ENCODE data around the gene SCP2. TPM values are rescaled to one million over a fixed set of nuclear protein-coding genes. Genes with fewer than 3 reads are reported as not detected.

SCP2 gene
- total and polyA plus RNA-seq, 7 donors = 49.3 to 96.9 (median 88.3) TPM

DNA sequence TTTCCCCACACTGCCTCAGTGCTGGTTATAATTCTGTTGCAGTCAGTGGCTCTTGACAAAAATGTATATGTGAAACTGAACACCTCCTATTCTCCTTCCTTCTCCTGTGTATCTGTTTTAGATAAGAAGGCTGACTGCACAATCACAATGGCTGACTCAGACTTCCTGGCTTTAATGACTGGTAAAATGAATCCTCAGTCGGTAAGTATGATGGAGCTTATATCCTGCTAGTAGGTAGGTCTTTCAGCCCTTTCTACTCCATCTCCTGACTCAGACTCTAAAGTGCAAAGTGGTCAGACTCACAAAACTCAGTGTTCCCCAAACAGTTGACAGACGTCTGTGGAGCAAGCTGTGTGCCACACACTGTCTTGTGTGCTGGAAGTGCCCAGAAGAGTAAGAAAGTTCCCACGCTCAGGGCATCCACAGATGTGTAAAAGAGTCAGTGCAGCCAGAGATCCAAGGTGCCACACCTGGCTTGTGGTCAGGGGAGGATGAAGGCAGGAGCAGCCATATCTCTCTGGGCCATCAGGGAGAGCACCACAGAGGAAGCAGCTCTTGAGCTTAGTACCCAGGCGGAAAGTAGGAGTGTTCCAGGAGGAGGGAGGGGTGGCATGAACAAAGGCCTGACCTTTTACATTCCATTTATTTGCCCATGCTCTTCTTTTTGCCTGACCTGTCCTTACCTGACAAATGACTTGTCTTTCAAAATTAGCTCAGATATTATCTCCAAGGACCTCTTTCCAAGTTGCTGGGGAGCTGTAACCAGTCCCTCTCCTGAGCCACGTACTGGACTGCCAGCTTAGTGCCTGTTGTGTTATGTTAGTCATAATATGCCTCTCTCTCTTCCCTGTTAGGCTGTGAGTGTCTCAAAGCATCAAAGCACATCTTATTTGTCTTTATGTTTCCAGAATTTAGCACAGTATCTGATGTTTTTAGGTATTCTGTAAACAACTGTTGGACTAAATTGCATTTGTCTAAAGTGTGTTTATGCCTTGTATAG, 121.0 kb downstream of the SCP2 start:
- no peak overlapping the region for H3K27ac ChIP-seq
- WGBS, 3 donors = 73 to 75% (median 73%) methylated on average over 5 of the region's 5 CpGs

DNA sequence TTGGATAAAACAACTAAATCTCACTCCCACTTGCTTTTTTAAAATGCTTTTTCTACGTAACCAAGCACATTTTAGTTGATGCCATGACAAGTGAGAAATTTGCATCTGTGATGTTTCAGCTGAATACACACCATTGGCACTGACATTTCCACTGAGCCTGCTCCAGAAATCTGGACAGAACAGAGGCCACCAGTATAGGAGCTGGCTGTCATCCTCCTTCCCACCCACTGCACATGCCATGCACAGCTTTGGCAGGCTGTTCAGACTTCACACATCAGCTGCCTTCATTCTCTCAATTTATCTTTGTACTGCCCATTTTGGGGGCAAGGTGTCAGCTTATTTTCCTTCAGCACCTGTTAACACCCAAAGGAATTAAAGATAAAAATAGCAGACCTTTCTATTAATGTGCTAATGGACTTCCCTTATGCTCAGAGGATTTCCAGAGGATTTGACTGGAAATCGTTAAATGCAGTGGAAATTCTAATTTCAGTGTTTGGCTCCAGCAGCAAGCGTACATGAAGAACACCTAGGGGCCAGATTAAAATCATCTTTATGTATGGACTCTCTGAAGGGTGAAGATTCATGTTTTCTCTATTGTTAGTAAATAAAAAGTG, 122.0 kb downstream of the SCP2 start:
- 61% methylated on average over 3 of the region's 3 CpGs for WGBS, 3 donors
- no peaks in the 10 kb centered on the region for H3K27me3 ChIP-seq (ENCODE audit: insufficient read depth in 3 of 3, low read length in 2 of 3)
- ATAC-seq = no peak
- no peak for DNase-seq
- intact Hi-C loops (cut with DNase I) = no loop called here
- no peaks in the 10 kb centered on the region for H3K9me3 ChIP-seq
- TF ChIP-seq, protein P1, sequence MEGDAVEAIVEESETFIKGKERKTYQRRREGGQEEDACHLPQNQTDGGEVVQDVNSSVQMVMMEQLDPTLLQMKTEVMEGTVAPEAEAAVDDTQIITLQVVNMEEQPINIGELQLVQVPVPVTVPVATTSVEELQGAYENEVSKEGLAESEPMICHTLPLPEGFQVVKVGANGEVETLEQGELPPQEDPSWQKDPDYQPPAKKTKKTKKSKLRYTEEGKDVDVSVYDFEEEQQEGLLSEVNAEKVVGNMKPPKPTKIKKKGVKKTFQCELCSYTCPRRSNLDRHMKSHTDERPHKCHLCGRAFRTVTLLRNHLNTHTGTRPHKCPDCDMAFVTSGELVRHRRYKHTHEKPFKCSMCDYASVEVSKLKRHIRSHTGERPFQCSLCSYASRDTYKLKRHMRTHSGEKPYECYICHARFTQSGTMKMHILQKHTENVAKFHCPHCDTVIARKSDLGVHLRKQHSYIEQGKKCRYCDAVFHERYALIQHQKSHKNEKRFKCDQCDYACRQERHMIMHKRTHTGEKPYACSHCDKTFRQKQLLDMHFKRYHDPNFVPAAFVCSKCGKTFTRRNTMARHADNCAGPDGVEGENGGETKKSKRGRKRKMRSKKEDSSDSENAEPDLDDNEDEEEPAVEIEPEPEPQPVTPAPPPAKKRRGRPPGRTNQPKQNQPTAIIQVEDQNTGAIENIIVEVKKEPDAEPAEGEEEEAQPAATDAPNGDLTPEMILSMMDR (IDR thresholded peaks at IDR 0.05) = no peak
- no peak overlapping the region for H3K4me3 ChIP-seq
- H3K4me1 ChIP-seq = peaks cover 8% of the 10 kb centered on the region
- no peak overlapping the region for H3K27ac ChIP-seq
- peaks cover 0 to 49% of the 10 kb centered on the region in 2 donors for H3K36me3 ChIP-seq (ENCODE audit: insufficient read depth in 1 of 2, low read depth in 1 of 2)

More for the DNA sequence above, 121.0 kb downstream of the SCP2 start:
- Histone ChIP-seq H3K4me3 (no peak overlapping the region), H3K4me1 (peaks cover 8% of the 10 kb centered on the region), H3K9me3 (no peaks in the 10 kb centered on the region), H3K36me3 (ENCODE audit: insufficient read depth in 1 of 2, low read depth in 1 of 2) (peaks cover 0 to 40% of the 10 kb centered on the region in 2 donors), H3K27me3 (ENCODE audit: insufficient read depth in 3 of 3, low read length in 2 of 3) (no peaks in the 10 kb centered on the region)
- TF ChIP-seq, protein P1 (IDR thresholded peaks at IDR 0.05) = no peak
- DNase-seq (no peak), ATAC-seq (no peak)
- intact Hi-C loops (cut with DNase I) = no loop called here

DNA sequence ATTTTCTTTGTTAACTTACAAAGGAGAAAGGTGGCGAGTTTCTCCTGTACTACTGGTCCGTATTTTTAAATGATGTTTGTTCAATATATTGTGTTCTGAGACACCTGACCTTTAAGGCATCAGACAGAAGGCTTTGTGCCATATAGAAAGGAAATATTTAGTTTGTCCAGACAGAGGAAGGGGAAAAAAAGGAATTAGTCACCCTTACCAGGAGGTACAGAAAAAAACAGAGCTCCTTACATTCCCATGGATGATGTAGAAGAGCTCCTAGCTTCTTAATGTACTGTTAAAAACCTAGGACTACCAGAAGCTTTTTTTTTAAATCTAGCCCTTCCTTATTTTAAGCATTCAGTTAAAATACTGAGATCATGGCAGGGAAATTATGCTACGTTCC, 122.5 kb downstream of the SCP2 start:
- Histone ChIP-seq H3K9me3 (no peaks in the 10 kb centered on the region), H3K4me1 (peaks cover 8% of the 10 kb centered on the region), H3K4me3 (no peak overlapping the region), H3K27ac (no peak overlapping the region), H3K27me3 (ENCODE audit: insufficient read depth in 3 of 3, low read length in 2 of 3) (no peaks in the 10 kb centered on the region), H3K36me3 (ENCODE audit: insufficient read depth in 1 of 2, low read depth in 1 of 2) (peaks cover 0 to 49% of the 10 kb centered on the region in 2 donors)
- DNase-seq (no peak), ATAC-seq (no peak)
- whole genome bisulfite sequencing, 3 donors = 86 to 89% (median 88%) methylated on average over 3 of the region's 3 CpGs
- TF ChIP-seq, protein P1 (IDR thresholded peaks at IDR 0.05) = no peak
- intact Hi-C loops (cut with DNase I) = no loop called here

DNA sequence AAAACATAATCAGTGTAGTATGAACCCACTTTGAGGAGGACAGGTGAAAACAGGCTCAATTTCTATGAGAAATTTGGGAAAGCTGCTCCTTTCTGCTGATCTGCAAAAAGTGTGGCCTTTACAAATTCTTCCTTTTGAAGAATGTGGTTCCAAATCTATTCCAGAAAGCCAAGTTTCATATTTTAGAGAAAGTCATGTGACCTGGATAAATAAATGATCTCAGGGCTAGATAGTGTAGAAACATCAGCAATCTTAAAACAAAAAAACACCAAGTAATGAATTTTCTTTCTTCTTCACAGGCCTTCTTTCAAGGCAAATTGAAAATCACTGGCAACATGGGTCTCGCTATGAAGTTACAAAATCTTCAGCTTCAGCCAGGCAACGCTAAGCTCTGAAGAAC, 123.2 kb downstream of the SCP2 start:
- intact Hi-C loops (cut with DNase I) = no loop called here
- TF ChIP-seq, protein P1 (IDR thresholded peaks at IDR 0.05) = no peak
- 87 to 93% (median 90%) methylated on average over 2 of the region's 2 CpGs for WGBS, 3 donors
- DNase-seq (no peak), ATAC-seq (no peak)
- Histone ChIP-seq H3K36me3 (ENCODE audit: insufficient read depth in 1 of 2, low read depth in 1 of 2) (peaks cover 0 to 49% of the 10 kb centered on the region in 2 donors), H3K27me3 (ENCODE audit: insufficient read depth in 3 of 3, low read length in 2 of 3) (no peaks in the 10 kb centered on the region), H3K27ac (no peak overlapping the region), H3K4me1 (peaks cover 8% of the 10 kb centered on the region), H3K9me3 (no peaks in the 10 kb centered on the region), H3K4me3 (no peak overlapping the region)
